ENCODE results near the gene KPNB1. TPM values are rescaled to one million over a fixed set of nuclear protein-coding genes. Genes with fewer than 3 reads are reported as not detected.

Gene KPNB1
- total RNA-seq, 2 donors from 2014 or later, result 73.4 to 137 TPM

- H3K27me3 ChIP-seq, result no peaks in the 10 kb centered on the region
- DNase-seq, result no peak
- 71 to 75% methylated on average over 1 of the region's 1 CpG for WGBS, 2 donors
Observed at GRCh38 chr17:47686276-47686635, 36.5 kb downstream of the KPNB1 start.

GRCh38 chr17:47686664-47687327, 37.1 kb downstream of the KPNB1 start:
- Histone ChIP-seq H3K9me3 (no peaks in the 10 kb centered on the region), H3K27ac (no peak overlapping the region), H3K4me1 (peaks cover 17% of the 10 kb centered on the region), H3K27me3 (no peaks in the 10 kb centered on the region), H3K4me3 (no peak overlapping the region), H3K36me3 (replicated peaks in 1 of 2; ENCODE audit: insufficient read depth in 1 of 2, low read depth in 2 of 2) (peaks cover 0 to 11% of the 10 kb centered on the region in 2 donors)
- intact Hi-C loops (cut with DNase I), result no loop called here
- no peak for DNase-seq
- no peak for ATAC-seq
- no peak for TF ChIP-seq POLR2A (IDR thresholded peaks at IDR 0.05)
- TF ChIP-seq CTCF (IDR thresholded peaks at IDR 0.05), result no peak
- 40 to 46% methylated on average over 7 of the region's 7 CpGs for WGBS, 2 donors

More at GRCh38 chr17:47686276-47686635, 36.5 kb downstream of the KPNB1 start:
- Histone ChIP-seq H3K4me3 (no peak overlapping the region), H3K36me3 (replicated peaks in 1 of 2; ENCODE audit: insufficient read depth in 1 of 2, low read depth in 2 of 2) (peaks cover 0 to 11% of the 10 kb centered on the region in 2 donors), H3K27ac (peak overlapping the region in 1 of 4 donors; percentile 4), H3K9me3 (no peaks in the 10 kb centered on the region), H3K4me1 (peaks cover 17% of the 10 kb centered on the region)
- intact Hi-C loops (cut with DNase I), result no loop called here
- no peak for ATAC-seq
- TF ChIP-seq CTCF (IDR thresholded peaks at IDR 0.05) (no peak), POLR2A (IDR thresholded peaks at IDR 0.05) (no peak)

- Histone ChIP-seq H3K27me3 (no peaks in the 10 kb centered on the region), H3K4me3 (no peak overlapping the region), H3K9me3 (no peaks in the 10 kb centered on the region), H3K4me1 (peaks cover 20% of the 10 kb centered on the region), H3K36me3 (replicated peaks in 1 of 2; ENCODE audit: insufficient read depth in 1 of 2, low read depth in 2 of 2) (peaks cover 0 to 7% of the 10 kb centered on the region in 2 donors), H3K27ac (no peak overlapping the region)
- ATAC-seq, result no peak
- intact Hi-C loops (cut with DNase I), result no loop called here
- TF ChIP-seq POLR2A (IDR thresholded peaks at IDR 0.05), result no peak
- no peak for TF ChIP-seq CTCF (IDR thresholded peaks at IDR 0.05)
- no peak for DNase-seq
Observed at GRCh38 chr17:47687328-47687690, 37.6 kb downstream of the KPNB1 start.

GRCh38 chr17:47687748-47688147, 38.0 kb downstream of the KPNB1 start:
- Histone ChIP-seq H3K36me3 (replicated peaks in 1 of 2; ENCODE audit: insufficient read depth in 1 of 2, low read depth in 2 of 2) (peaks cover 0 to 3% of the 10 kb centered on the region in 2 donors), H3K4me1 (peaks cover 24% of the 10 kb centered on the region), H3K4me3 (no peak overlapping the region), H3K9me3 (no peaks in the 10 kb centered on the region), H3K27ac (no peak overlapping the region), H3K27me3 (no peaks in the 10 kb centered on the region)
- WGBS, 2 donors, result 87 to 100% methylated on average over 1 of the region's 1 CpG
- DNase-seq, result no peak
- TF ChIP-seq CTCF (IDR thresholded peaks at IDR 0.05), result no peak
- TF ChIP-seq POLR2A (IDR thresholded peaks at IDR 0.05), result no peak
- intact Hi-C loops (cut with DNase I), result no loop called here
- ATAC-seq, result no peak

GRCh38 chr17:47690121-47690520, 40.4 kb downstream of the KPNB1 start:
- H3K4me3 ChIP-seq, result no peak overlapping the region
- no peak for TF ChIP-seq CTCF (IDR thresholded peaks at IDR 0.05)
- no peak for TF ChIP-seq POLR2A (IDR thresholded peaks at IDR 0.05)
- no peaks in the 10 kb centered on the region for H3K9me3 ChIP-seq
- intact Hi-C loops (cut with DNase I), result loop anchor here (10.0 kb wide), 1 partner anchor 115 kb away; no protein-coding TSS in a partner anchor
- H3K27me3 ChIP-seq, result no peaks in the 10 kb centered on the region
- DNase-seq, result no peak
- no peak for ATAC-seq
- H3K27ac ChIP-seq, result no peak overlapping the region
- WGBS, 2 donors, result 46 to 52% methylated on average over 3 of the region's 3 CpGs
- no peaks in the 10 kb centered on the region for H3K36me3 ChIP-seq (replicated peaks in 1 of 2; ENCODE audit: insufficient read depth in 1 of 2, low read depth in 2 of 2)
- H3K4me1 ChIP-seq, result peaks cover 37% of the 10 kb centered on the region
